DOHH2 (cell line): ENCODE results near the gene CFAP69.
"Not testable (repeated sequence)": the region's sequence is repeated elsewhere in the genome, so short reads cannot be mapped to it uniquely, and the experiment has no call there.

Experiments
- EZH2phosphoT487 ChIP-seq: fragments of 200-600 bp; sonication (generic); IDR thresholded peaks from 2 replicates; pipeline ENCODE4 v1.6.1; 2017; ENCODE audit warnings: borderline replicate concordance, mild to moderate bottlenecking, antibody characterized with exemption, low read length, moderate library complexity, mixed read lengths
- TF ChIP-seq, protein P1 (sequence below): fragments of 200-600 bp; sonication (generic); IDR thresholded peaks from one replicate; pipeline ENCODE4 v1.5.1; 2014; ENCODE audit warnings: antibody characterized with exemption, mild to moderate bottlenecking, low read depth, low read length; ENCODE audit not compliant: poor library complexity, severe bottlenecking

DNA sequence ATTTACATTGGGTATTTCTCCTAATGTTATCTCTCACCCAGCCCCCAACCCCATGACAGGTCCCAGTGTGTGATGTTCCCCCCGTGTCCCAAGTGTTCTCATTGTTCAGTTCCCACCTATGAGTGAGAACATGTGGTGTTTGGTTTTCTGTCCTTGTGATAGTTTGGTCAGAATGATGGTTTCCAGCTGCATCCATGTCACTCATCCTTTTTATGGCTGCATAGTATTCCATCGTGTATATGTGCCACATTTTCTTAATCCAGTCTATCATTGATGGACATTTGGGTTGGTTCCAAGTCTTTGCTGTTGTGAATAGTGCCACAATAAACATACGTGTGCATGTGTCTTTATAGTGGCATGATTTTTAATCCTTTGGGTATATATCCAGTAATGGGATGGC is 105.1 kb downstream of the CFAP69 start:
- TF ChIP-seq, protein P1, sequence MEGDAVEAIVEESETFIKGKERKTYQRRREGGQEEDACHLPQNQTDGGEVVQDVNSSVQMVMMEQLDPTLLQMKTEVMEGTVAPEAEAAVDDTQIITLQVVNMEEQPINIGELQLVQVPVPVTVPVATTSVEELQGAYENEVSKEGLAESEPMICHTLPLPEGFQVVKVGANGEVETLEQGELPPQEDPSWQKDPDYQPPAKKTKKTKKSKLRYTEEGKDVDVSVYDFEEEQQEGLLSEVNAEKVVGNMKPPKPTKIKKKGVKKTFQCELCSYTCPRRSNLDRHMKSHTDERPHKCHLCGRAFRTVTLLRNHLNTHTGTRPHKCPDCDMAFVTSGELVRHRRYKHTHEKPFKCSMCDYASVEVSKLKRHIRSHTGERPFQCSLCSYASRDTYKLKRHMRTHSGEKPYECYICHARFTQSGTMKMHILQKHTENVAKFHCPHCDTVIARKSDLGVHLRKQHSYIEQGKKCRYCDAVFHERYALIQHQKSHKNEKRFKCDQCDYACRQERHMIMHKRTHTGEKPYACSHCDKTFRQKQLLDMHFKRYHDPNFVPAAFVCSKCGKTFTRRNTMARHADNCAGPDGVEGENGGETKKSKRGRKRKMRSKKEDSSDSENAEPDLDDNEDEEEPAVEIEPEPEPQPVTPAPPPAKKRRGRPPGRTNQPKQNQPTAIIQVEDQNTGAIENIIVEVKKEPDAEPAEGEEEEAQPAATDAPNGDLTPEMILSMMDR = not testable (repeated sequence)
- not testable (repeated sequence) for TF ChIP-seq EZH2phosphoT487
